ENCODE results near the gene ATP11A.

ATP11A gene

GRCh38 chr13:112846411-112847115, 156.7 kb downstream of the ATP11A start:
- 97% methylated on average over 23 of the region's 23 CpGs for WGBS
- H3K4me3 ChIP-seq (ENCODE audit: insufficient read depth in 1 of 2, low read depth in 1 of 2, low read length in 2 of 2): no peak overlapping the region

GRCh38 chr13:112849500-112849899, 159.7 kb downstream of the ATP11A start:
- Histone ChIP-seq H3K18ac (ENCODE audit: low read depth in 1 of 2, low read length in 2 of 2) (no peak overlapping the region), H3K4me3 (ENCODE audit: insufficient read depth in 1 of 2, low read depth in 1 of 2, low read length in 2 of 2) (no peak overlapping the region), H3K36me3 (ENCODE audit: control insufficient read depth in 1 of 2, insufficient read depth in 2 of 2, low read depth in 1 of 2, low read length in 2 of 2) (peaks cover 37 to 39% of the 10 kb centered on the region in 2 experiments), H2BK12ac (ENCODE audit: low read length in 2 of 2) (no peak overlapping the region), H3K27me3 (ENCODE audit: control insufficient read depth in 1 of 2, insufficient read depth in 1 of 2, low read length in 2 of 2) (no peaks in the 10 kb centered on the region), H2BK120ac (ENCODE audit: low read depth, low read length) (no peak overlapping the region), H2BK5ac (ENCODE audit: low read depth, low read length, poor library complexity, severe bottlenecking) (no peak overlapping the region), H2BK15ac (ENCODE audit: low read depth, poor library complexity, severe bottlenecking) (no peak overlapping the region), H3K4ac (ENCODE audit: low read depth in 1 of 2, low read length in 2 of 2) (no peak overlapping the region), H3K14ac (ENCODE audit: low read length in 2 of 2) (no peak overlapping the region), H2AK5ac (ENCODE audit: low read length, severe bottlenecking) (no peak overlapping the region), H4K8ac (ENCODE audit: low read length) (no peak overlapping the region), H3K9ac (ENCODE audit: low read length) (no peak overlapping the region), H3K23ac (ENCODE audit: low read length in 2 of 2) (no peak overlapping the region), H2AFZ (ENCODE audit: low read depth, low read length) (no peak overlapping the region), H4K91ac (ENCODE audit: low read length) (no peak overlapping the region), H3K27ac (ENCODE audit: low read length, poor library complexity, severe bottlenecking) (no peak overlapping the region), H3K4me1 (ENCODE audit: control insufficient read depth, insufficient read depth, low read depth, low read length) (peaks cover 9% of the 10 kb centered on the region), H3K79me1 (replicated peaks; ENCODE audit: low read length, poor library complexity, severe bottlenecking) (no peaks in the 10 kb centered on the region), H3K9me3 (ENCODE audit: control insufficient read depth, low read length) (no peaks in the 10 kb centered on the region), H3K4me2 (ENCODE audit: low read length, poor library complexity, severe bottlenecking) (no peak overlapping the region)
- DNase-seq: no peak
- WGBS: 86% methylated on average over 5 of the region's 6 CpGs

More at GRCh38 chr13:112846411-112847115, 156.7 kb downstream of the ATP11A start:
- H3K27me3 ChIP-seq (ENCODE audit: control insufficient read depth in 1 of 2, insufficient read depth in 1 of 2, low read length in 2 of 2): no peaks in the 10 kb centered on the region
- H2BK120ac ChIP-seq (ENCODE audit: low read depth, low read length): no peak overlapping the region
- H4K91ac ChIP-seq (ENCODE audit: low read length): no peak overlapping the region
- H3K4me2 ChIP-seq (ENCODE audit: low read length, poor library complexity, severe bottlenecking): no peak overlapping the region
- peaks cover 33 to 35% of the 10 kb centered on the region in 2 experiments for H3K36me3 ChIP-seq (ENCODE audit: control insufficient read depth in 1 of 2, insufficient read depth in 2 of 2, low read depth in 1 of 2, low read length in 2 of 2)
- H3K18ac ChIP-seq (ENCODE audit: low read depth in 1 of 2, low read length in 2 of 2): no peak overlapping the region
- peak overlapping the region in 1 of 2 experiments; percentile 20 for H3K14ac ChIP-seq (ENCODE audit: low read length in 2 of 2)
- H2AFZ ChIP-seq (ENCODE audit: low read depth, low read length): no peak overlapping the region
- H3K23ac ChIP-seq (ENCODE audit: low read length in 2 of 2): no peak overlapping the region
- DNase-seq: no peak
- no peak overlapping the region for H3K4ac ChIP-seq (ENCODE audit: low read depth in 1 of 2, low read length in 2 of 2)
- peaks cover 31% of the 10 kb centered on the region for H3K4me1 ChIP-seq (ENCODE audit: control insufficient read depth, insufficient read depth, low read depth, low read length)
- H3K79me1 ChIP-seq (replicated peaks; ENCODE audit: low read length, poor library complexity, severe bottlenecking): no peaks in the 10 kb centered on the region
- no peak overlapping the region for H3K27ac ChIP-seq (ENCODE audit: low read length, poor library complexity, severe bottlenecking)
- no peak overlapping the region for H2BK12ac ChIP-seq (ENCODE audit: low read length in 2 of 2)
- H3K9me3 ChIP-seq (ENCODE audit: control insufficient read depth, low read length): no peaks in the 10 kb centered on the region
- no peak overlapping the region for H2AK5ac ChIP-seq (ENCODE audit: low read length, severe bottlenecking)
- H2BK5ac ChIP-seq (ENCODE audit: low read depth, low read length, poor library complexity, severe bottlenecking): no peak overlapping the region
- H4K8ac ChIP-seq (ENCODE audit: low read length): no peak overlapping the region
- no peak overlapping the region for H3K9ac ChIP-seq (ENCODE audit: low read length)
- H2BK15ac ChIP-seq (ENCODE audit: low read depth, poor library complexity, severe bottlenecking): no peak overlapping the region

GRCh38 chr13:112850273-112850672, 160.4 kb downstream of the ATP11A start:
- Histone ChIP-seq H3K18ac (ENCODE audit: low read depth in 1 of 2, low read length in 2 of 2) (no peak overlapping the region), H2BK5ac (ENCODE audit: low read depth, low read length, poor library complexity, severe bottlenecking) (no peak overlapping the region), H2AFZ (ENCODE audit: low read depth, low read length) (no peak overlapping the region), H3K4ac (ENCODE audit: low read depth in 1 of 2, low read length in 2 of 2) (no peak overlapping the region), H3K4me3 (ENCODE audit: insufficient read depth in 1 of 2, low read depth in 1 of 2, low read length in 2 of 2) (no peak overlapping the region), H3K36me3 (ENCODE audit: control insufficient read depth in 1 of 2, insufficient read depth in 2 of 2, low read depth in 1 of 2, low read length in 2 of 2) (peaks cover 35 to 42% of the 10 kb centered on the region in 2 experiments), H4K91ac (ENCODE audit: low read length) (no peak overlapping the region), H3K14ac (ENCODE audit: low read length in 2 of 2) (no peak overlapping the region), H2BK12ac (ENCODE audit: low read length in 2 of 2) (no peak overlapping the region), H3K4me2 (ENCODE audit: low read length, poor library complexity, severe bottlenecking) (no peak overlapping the region), H2AK5ac (ENCODE audit: low read length, severe bottlenecking) (no peak overlapping the region), H3K79me1 (replicated peaks; ENCODE audit: low read length, poor library complexity, severe bottlenecking) (no peaks in the 10 kb centered on the region), H3K9me3 (ENCODE audit: control insufficient read depth, low read length) (no peaks in the 10 kb centered on the region), H3K9ac (ENCODE audit: low read length) (no peak overlapping the region), H2BK120ac (ENCODE audit: low read depth, low read length) (no peak overlapping the region), H2BK15ac (ENCODE audit: low read depth, poor library complexity, severe bottlenecking) (no peak overlapping the region), H3K4me1 (ENCODE audit: control insufficient read depth, insufficient read depth, low read depth, low read length) (peaks cover 9% of the 10 kb centered on the region), H3K23ac (ENCODE audit: low read length in 2 of 2) (no peak overlapping the region), H4K8ac (ENCODE audit: low read length) (no peak overlapping the region), H3K27ac (ENCODE audit: low read length, poor library complexity, severe bottlenecking) (no peak overlapping the region), H3K27me3 (ENCODE audit: control insufficient read depth in 1 of 2, insufficient read depth in 1 of 2, low read length in 2 of 2) (no peaks in the 10 kb centered on the region)
- WGBS: 99% methylated on average over 5 of the region's 6 CpGs
- DNase-seq: no peak

- Histone ChIP-seq H4K8ac (ENCODE audit: low read length) (no peak overlapping the region), H3K4me3 (ENCODE audit: insufficient read depth in 1 of 2, low read depth in 1 of 2, low read length in 2 of 2) (no peak overlapping the region), H3K36me3 (ENCODE audit: control insufficient read depth in 1 of 2, insufficient read depth in 2 of 2, low read depth in 1 of 2, low read length in 2 of 2) (peaks cover 30 to 47% of the 10 kb centered on the region in 2 experiments), H3K14ac (ENCODE audit: low read length in 2 of 2) (no peak overlapping the region), H3K4me1 (ENCODE audit: control insufficient read depth, insufficient read depth, low read depth, low read length) (peaks cover 9% of the 10 kb centered on the region), H2BK15ac (ENCODE audit: low read depth, poor library complexity, severe bottlenecking) (no peak overlapping the region), H2BK12ac (ENCODE audit: low read length in 2 of 2) (no peak overlapping the region), H3K27me3 (ENCODE audit: control insufficient read depth in 1 of 2, insufficient read depth in 1 of 2, low read length in 2 of 2) (no peaks in the 10 kb centered on the region), H2AK5ac (ENCODE audit: low read length, severe bottlenecking) (no peak overlapping the region), H2BK5ac (ENCODE audit: low read depth, low read length, poor library complexity, severe bottlenecking) (no peak overlapping the region), H3K79me1 (replicated peaks; ENCODE audit: low read length, poor library complexity, severe bottlenecking) (no peaks in the 10 kb centered on the region), H3K9ac (ENCODE audit: low read length) (no peak overlapping the region), H4K91ac (ENCODE audit: low read length) (no peak overlapping the region), H2BK120ac (ENCODE audit: low read depth, low read length) (no peak overlapping the region), H2AFZ (ENCODE audit: low read depth, low read length) (no peak overlapping the region), H3K4me2 (ENCODE audit: low read length, poor library complexity, severe bottlenecking) (no peak overlapping the region), H3K9me3 (ENCODE audit: control insufficient read depth, low read length) (no peaks in the 10 kb centered on the region), H3K4ac (ENCODE audit: low read depth in 1 of 2, low read length in 2 of 2) (no peak overlapping the region), H3K27ac (ENCODE audit: low read length, poor library complexity, severe bottlenecking) (no peak overlapping the region), H3K23ac (ENCODE audit: low read length in 2 of 2) (no peak overlapping the region), H3K18ac (ENCODE audit: low read depth in 1 of 2, low read length in 2 of 2) (no peak overlapping the region)
- 97% methylated on average over 13 of the region's 13 CpGs for WGBS
- no peak for DNase-seq
These were observed 161.5 kb downstream of the ATP11A start for GRCh38 chr13:112851107-112852038.

All from mesenchymal stem cell (in vitro differentiated cells and primary cell).